ENCODE measurements around the gene TMEM169. TPM values are rescaled to one million over a fixed set of nuclear protein-coding genes. Genes with fewer than 3 reads are reported as not detected.

Gene TMEM169
- total and polyA plus RNA-seq, 9 of the 15 experiments (the other 6 are each of a cell fraction or from before 2014, with no cell fraction given): 0.01 to 0.09 (median 0.04) TPM; not detected in 5

DNA sequence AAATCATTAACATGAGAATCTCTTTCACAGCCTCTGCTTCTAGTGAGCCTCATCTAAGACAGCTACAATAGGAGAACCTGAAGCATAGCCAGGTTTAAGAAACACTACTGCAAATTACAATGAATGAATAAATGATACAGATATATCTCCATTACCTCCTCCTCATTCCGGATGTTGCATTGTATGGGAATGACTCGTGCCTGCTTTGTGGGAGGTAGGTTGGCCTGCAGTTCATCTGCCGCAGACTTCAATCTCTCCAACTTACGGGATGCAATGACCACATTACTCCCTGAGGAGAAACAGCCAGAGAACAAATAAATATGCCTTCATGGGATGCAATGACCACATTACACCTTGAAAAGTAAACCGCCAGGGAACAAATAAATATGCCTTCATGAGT lies 15.5 kb upstream of the TMEM169 start:
- no peaks in the 10 kb centered on the region for H3K4me1 ChIP-seq (replicated peaks in 1 of 2; ENCODE audit: control insufficient read depth in 2 of 2, insufficient read depth in 2 of 2, low read length in 2 of 2)
- no peak for ATAC-seq
- in situ Hi-C loops (cut with MboI) (no loop called here), intact Hi-C loops (cut with micrococcal nuclease) (no loop called here)
- no peaks in the 10 kb centered on the region for H4K20me1 ChIP-seq (replicated peaks; ENCODE audit: control insufficient read depth, insufficient read depth, low read length)
- no peak overlapping the region for H3K27ac ChIP-seq (ENCODE audit: extremely low read depth, low read depth, low read length)
- no peaks in the 10 kb centered on the region for H3K9me3 ChIP-seq (replicated peaks; ENCODE audit: control insufficient read depth, insufficient read depth, low read depth, low read length)
- BruUV-seq (replicated peaks): no TSS peak
- FAIRE-seq: no peak
- WGBS (ENCODE audit: insufficient coverage, low coverage, missing lambda C conversion rate): 40% methylated on average over 5 of the region's 5 CpGs
- H3K36me3 ChIP-seq (ENCODE audit: control insufficient read depth, insufficient read depth, low read length): peaks cover 6% of the 10 kb centered on the region; the same call in 1 of the 3 replicates
- no peaks in the 10 kb centered on the region for H3K27me3 ChIP-seq (ENCODE audit: control insufficient read depth in 2 of 2, insufficient read depth in 2 of 2, low read length in 2 of 2)
- no peaks in the 10 kb centered on the region for H3K79me2 ChIP-seq (ENCODE audit: control insufficient read depth, insufficient read depth, low read length)
- CTCF ChIA-PET (ENCODE audit: low intra/inter-chr PET ratio): no interaction called here
- no peak overlapping the region for H3K4me2 ChIP-seq (ENCODE audit: insufficient read depth, low read length)
- no peak overlapping the region for H3K9ac ChIP-seq (ENCODE audit: insufficient read depth in 1 of 2, low read depth in 2 of 2, low read length in 2 of 2)
- H3K9me1 ChIP-seq (ENCODE audit: control insufficient read depth, insufficient read depth, low read length): no peaks in the 10 kb centered on the region
- POLR2A ChIA-PET: no interaction called here
- no peak for DNase-seq (ENCODE audit: extremely low read depth in 1 of 4, low spot score in 3 of 4)
- no peak for TF ChIP-seq ELF2 (CRISPR knock-in tag; IDR thresholded peaks at IDR 0.05)
- no peak for TF ChIP-seq BDP1 (IDR thresholded peaks at IDR 0.05; ENCODE audit: insufficient read depth, insufficient read length)
- TF ChIP-seq, protein P1, sequence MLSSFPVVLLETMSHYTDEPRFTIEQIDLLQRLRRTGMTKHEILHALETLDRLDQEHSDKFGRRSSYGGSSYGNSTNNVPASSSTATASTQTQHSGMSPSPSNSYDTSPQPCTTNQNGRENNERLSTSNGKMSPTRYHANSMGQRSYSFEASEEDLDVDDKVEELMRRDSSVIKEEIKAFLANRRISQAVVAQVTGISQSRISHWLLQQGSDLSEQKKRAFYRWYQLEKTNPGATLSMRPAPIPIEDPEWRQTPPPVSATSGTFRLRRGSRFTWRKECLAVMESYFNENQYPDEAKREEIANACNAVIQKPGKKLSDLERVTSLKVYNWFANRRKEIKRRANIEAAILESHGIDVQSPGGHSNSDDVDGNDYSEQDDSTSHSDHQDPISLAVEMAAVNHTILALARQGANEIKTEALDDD (IDR thresholded peaks at IDR 0.05): no peak
- no peak for TF ChIP-seq ZNF274 (IDR thresholded peaks at IDR 0.05; ENCODE audit: borderline replicate concordance, low read depth, low read length)
- no peak for TF ChIP-seq KLF6 (CRISPR knock-in tag; IDR thresholded peaks at IDR 0.05; ENCODE audit: borderline replicate concordance)
- no peak for TF ChIP-seq HNRNPL (IDR thresholded peaks at IDR 0.05; ENCODE audit: low read depth, low read length)
- no peak for TF ChIP-seq FOXK2 (conservative IDR thresholded peaks at IDR 0.05 in 1 of 2, IDR thresholded peaks at IDR 0.05 in 1 of 2; ENCODE audit: low read depth in 2 of 2)
- H3K4me3 ChIP-seq: no peak overlapping the region
- no peak overlapping the region for H2AFZ ChIP-seq (ENCODE audit: low read depth, low read length)

Measured in K562 (cell line).